Bronchial epithelial cell (primary cell): ENCODE results near the gene RGS3. TPM values are rescaled to one million over a fixed set of nuclear protein-coding genes. Genes with fewer than 3 reads are reported as not detected.

Source experiments
- DNase-seq: peaks from one replicate; pipeline ENCODE4 v3.0.0-alpha.2; 2010; ENCODE audit warnings: low read depth
- FAIRE-seq: peaks from 2 replicates; lab custom pipeline; 2011; peaks lifted over from hg19 to GRCh38; lab: Jason Lieb, UNC
- H3K27me3 ChIP-seq: 2 replicates; pipeline ENCODE4 v1.5.1; 2011; ENCODE audit warnings: low read length; ENCODE audit not compliant: control insufficient read depth, insufficient read depth
- H3K36me3 ChIP-seq: 2 replicates; pipeline ENCODE4 v1.5.1; 2011; ENCODE audit warnings: low read length; ENCODE audit not compliant: control insufficient read depth, insufficient read depth
- H3K4me3 ChIP-seq: 2 replicates; pipeline ENCODE4 v1.5.1; 2011; ENCODE audit warnings: mild to moderate bottlenecking, low read depth, low read length, control low read depth
- CTCF ChIP-seq: IDR thresholded peaks from 2 replicates; pipeline ENCODE4 v1.5.1; 2011; ENCODE audit warnings: mild to moderate bottlenecking, moderate library complexity, low read length, control low read depth, inconsistent platforms; ENCODE audit not compliant: insufficient read depth, severe bottlenecking
- total RNA-seq: library from RNA; depleted of rRNA; stranded (reverse); fragments of >200 nt; gene quantifications from 2 replicates; pipeline ENCODE4 v1.2.1, GENCODE V29; 2014

RGS3 gene
- total RNA-seq, 1 donor from 2014 or later: 22.1 TPM

- FAIRE-seq (no peak), DNase-seq (no peak)
- no peak for TF ChIP-seq CTCF
These were observed 78.5 kb downstream of the RGS3 start for GRCh38 chr9:113542006-113542405.

GRCh38 chr9:113542741-113543140 lies 79.2 kb downstream of the RGS3 start:
- no peaks in the 10 kb centered on the region for H3K27me3 ChIP-seq
- no peak overlapping the region for H3K4me3 ChIP-seq
- FAIRE-seq (no peak), DNase-seq (no peak)
- H3K36me3 ChIP-seq: no peaks in the 10 kb centered on the region
- TF ChIP-seq CTCF: no peak

More at GRCh38 chr9:113542006-113542405, 78.5 kb downstream of the RGS3 start:
- Histone ChIP-seq H3K36me3 (no peaks in the 10 kb centered on the region), H3K4me3 (no peak overlapping the region), H3K27me3 (no peaks in the 10 kb centered on the region)

GRCh38 chr9:113543296-113543981 lies 79.9 kb downstream of the RGS3 start:
- H3K27me3 ChIP-seq: no peaks in the 10 kb centered on the region
- TF ChIP-seq CTCF: no peak
- no peaks in the 10 kb centered on the region for H3K36me3 ChIP-seq
- DNase-seq (no peak), FAIRE-seq (no peak)
- H3K4me3 ChIP-seq: no peak overlapping the region

- no peaks in the 10 kb centered on the region for H3K27me3 ChIP-seq
- no peak overlapping the region for H3K4me3 ChIP-seq
- FAIRE-seq: no peak
- DNase-seq: no peak
- no peak for TF ChIP-seq CTCF
- no peaks in the 10 kb centered on the region for H3K36me3 ChIP-seq
These were observed 80.4 kb downstream of the RGS3 start for GRCh38 chr9:113543982-113544303.

- no peak for FAIRE-seq
- H3K4me3 ChIP-seq: no peak overlapping the region
- no peak for DNase-seq
- no peaks in the 10 kb centered on the region for H3K27me3 ChIP-seq
- no peak for TF ChIP-seq CTCF
- no peaks in the 10 kb centered on the region for H3K36me3 ChIP-seq
These were observed 81.5 kb downstream of the RGS3 start for GRCh38 chr9:113545068-113545467.

GRCh38 chr9:113546566-113546965 lies 83.0 kb downstream of the RGS3 start:
- H3K27me3 ChIP-seq: no peaks in the 10 kb centered on the region
- no peaks in the 10 kb centered on the region for H3K36me3 ChIP-seq
- no peak for FAIRE-seq
- DNase-seq: no peak
- TF ChIP-seq CTCF: no peak
- H3K4me3 ChIP-seq: no peak overlapping the region
